Stomach (tissue), 9 donors: ENCODE results near the gene RECK. TPM values are rescaled to one million over a fixed set of nuclear protein-coding genes. Genes with fewer than 3 reads are reported as not detected.

Source experiments
- DNase-seq, 2 donors: peaks; one replicate each; pipeline versions ENCODE4 v3.0.0 to v3.0.0-alpha.2; 2013 to 2019
- H3K27ac ChIP-seq, 5 donors: fragments of 200-600 bp in 4 of 5; sonication (generic) in 4 of 5; one replicate each; pipeline ENCODE4 v1.5.1; 2013 to 2019; ENCODE audit warnings: mild to moderate bottlenecking in 1 of 5, moderate library complexity in 1 of 5
- H3K27me3 ChIP-seq, 3 donors: fragments of 200-600 bp; sonication (generic); one replicate each; pipeline ENCODE4 v1.5.1; 2017 to 2019; ENCODE audit warnings: mixed run types in 1 of 3
- H3K36me3 ChIP-seq, 4 donors: fragments of 200-600 bp; sonication (generic); 1 replicate in 3 of 4; 2 replicates in 1 of 4; pipeline ENCODE4 v1.5.1; 2016 to 2019
- H3K4me1 ChIP-seq, 4 donors: fragments of 200-600 bp; sonication (generic); one replicate each; pipeline ENCODE4 v1.5.1; 2016 to 2019
- H3K4me3 ChIP-seq, 4 donors: fragments of 200-600 bp; sonication (generic) in 3 of 4; one replicate each; pipeline ENCODE4 v1.5.1; 2016 to 2019; ENCODE audit warnings: mild to moderate bottlenecking in 1 of 4
- H3K9me3 ChIP-seq, 4 donors: fragments of 200-600 bp; sonication (generic); one replicate each; pipeline ENCODE4 v1.5.1; 2016 to 2019
- EP300 ChIP-seq: sonication (generic); formaldehyde crosslinking; IDR thresholded peaks from one replicate; pipeline ENCODE4 v1.6.1; 2017; ENCODE audit warnings: antibody characterized with exemption
- POLR2A ChIP-seq, 4 donors: fragments of 450-650 bp; IDR thresholded peaks; one replicate each; pipeline ENCODE4 v1.6.1; 2016; ENCODE audit warnings: antibody characterized with exemption in 4 of 4, control low read depth in 2 of 4, mild to moderate bottlenecking in 1 of 4, moderate library complexity in 1 of 4
- POLR2AphosphoS5 ChIP-seq, 3 donors: sonication (generic); formaldehyde crosslinking; IDR thresholded peaks; one replicate each; pipeline ENCODE4 v1.6.1; 2016; ENCODE audit warnings: antibody characterized with exemption in 3 of 3
- WGBS, 5 donors: extraction: QIAGEN DNeasy Blood & Tissue Kit in 3 of 5; methylation state at CpG; one replicate each; pipeline versions ENCODE4 v1.1.5 to v1.1.7; 2013 to 2018; 5-methylcytosine and 5-hydroxymethylcytosine counted together
- intact Hi-C: fragments of 100-400 bp; cut with DNase I; formaldehyde crosslinking; loops from one replicate; pipeline ENCODE4 v1.15.1; 2023; ENCODE audit warnings: low total_unique reads
- polyA plus RNA-seq, 3 donors: library from polyadenylated mRNA; stranded (reverse); fragments of 200-250 nt; gene quantifications; one replicate each; pipeline ENCODE4 v1.2.3, GENCODE V29; 2013
- total RNA-seq, 5 donors: library from RNA; depleted of rRNA; stranded (reverse); fragments of >200 nt; gene quantifications; one replicate each; pipeline versions ENCODE4 v1.1.0 to v1.2.3, GENCODE V29; 2014 to 2016
- TF ChIP-seq, protein P1 (sequence below), 7 experiments: fragments of 450-650 bp in 4 of 7; fragments of 200-600 bp in 3 of 7; sonication (generic) in 3 of 7; IDR thresholded peaks; one replicate each; pipeline ENCODE4 v1.5.1; 2016 to 2019; ENCODE audit warnings: antibody characterized with exemption in 7 of 7, control low read depth in 2 of 7, mild to moderate bottlenecking in 1 of 7
- donor health status: healthy with polysubstance abuse.
- donor health status: Bipolar disorder and iron deficiency.
- donor health status: healthy.

Gene RECK
- total and polyA plus RNA-seq, 8 donors, result 2.3 to 19.3 (median 4.8) TPM

DNA sequence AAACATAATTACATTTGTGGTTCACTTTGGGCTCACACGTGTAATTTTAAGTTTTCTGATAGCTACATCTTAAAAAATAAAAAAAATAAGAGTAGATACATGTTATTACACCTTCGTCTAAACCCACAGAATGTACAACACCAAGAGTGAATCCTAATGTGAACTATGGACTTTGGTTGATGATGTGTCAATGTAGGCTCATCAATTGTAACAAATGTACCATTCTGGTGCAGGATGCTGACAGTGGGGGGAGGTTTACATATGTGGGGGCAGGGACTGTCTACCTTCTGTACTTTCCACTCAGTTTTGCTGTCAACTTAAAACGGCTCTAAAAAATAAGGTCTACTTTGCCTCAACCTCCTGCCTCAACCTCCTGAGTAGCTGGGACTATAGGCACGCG is 2.5 kb upstream of the RECK start:
- 71 to 91% (median 88%) methylated on average over 5 of the region's 5 CpGs for WGBS, 5 donors
- H3K27me3 ChIP-seq, result peaks cover 0 to 17% (median 9%) of the 10 kb centered on the region in 3 donors
- peaks cover 0 to 45% (median 29%) of the 10 kb centered on the region in 4 donors for H3K4me1 ChIP-seq
- no peak overlapping the region for H3K4me3 ChIP-seq
- DNase-seq, result no peak
- H3K27ac ChIP-seq, result no peak overlapping the region
- TF ChIP-seq, protein P1, sequence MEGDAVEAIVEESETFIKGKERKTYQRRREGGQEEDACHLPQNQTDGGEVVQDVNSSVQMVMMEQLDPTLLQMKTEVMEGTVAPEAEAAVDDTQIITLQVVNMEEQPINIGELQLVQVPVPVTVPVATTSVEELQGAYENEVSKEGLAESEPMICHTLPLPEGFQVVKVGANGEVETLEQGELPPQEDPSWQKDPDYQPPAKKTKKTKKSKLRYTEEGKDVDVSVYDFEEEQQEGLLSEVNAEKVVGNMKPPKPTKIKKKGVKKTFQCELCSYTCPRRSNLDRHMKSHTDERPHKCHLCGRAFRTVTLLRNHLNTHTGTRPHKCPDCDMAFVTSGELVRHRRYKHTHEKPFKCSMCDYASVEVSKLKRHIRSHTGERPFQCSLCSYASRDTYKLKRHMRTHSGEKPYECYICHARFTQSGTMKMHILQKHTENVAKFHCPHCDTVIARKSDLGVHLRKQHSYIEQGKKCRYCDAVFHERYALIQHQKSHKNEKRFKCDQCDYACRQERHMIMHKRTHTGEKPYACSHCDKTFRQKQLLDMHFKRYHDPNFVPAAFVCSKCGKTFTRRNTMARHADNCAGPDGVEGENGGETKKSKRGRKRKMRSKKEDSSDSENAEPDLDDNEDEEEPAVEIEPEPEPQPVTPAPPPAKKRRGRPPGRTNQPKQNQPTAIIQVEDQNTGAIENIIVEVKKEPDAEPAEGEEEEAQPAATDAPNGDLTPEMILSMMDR (IDR thresholded peaks at IDR 0.05), result no peak
- TF ChIP-seq POLR2AphosphoS5 (IDR thresholded peaks at IDR 0.05), result no peak
- no peak for TF ChIP-seq EP300
- TF ChIP-seq POLR2A (IDR thresholded peaks at IDR 0.05), result no peak
- intact Hi-C loops, result no loop called here
- no peaks in the 10 kb centered on the region for H3K9me3 ChIP-seq
- no peaks in the 10 kb centered on the region for H3K36me3 ChIP-seq

DNA sequence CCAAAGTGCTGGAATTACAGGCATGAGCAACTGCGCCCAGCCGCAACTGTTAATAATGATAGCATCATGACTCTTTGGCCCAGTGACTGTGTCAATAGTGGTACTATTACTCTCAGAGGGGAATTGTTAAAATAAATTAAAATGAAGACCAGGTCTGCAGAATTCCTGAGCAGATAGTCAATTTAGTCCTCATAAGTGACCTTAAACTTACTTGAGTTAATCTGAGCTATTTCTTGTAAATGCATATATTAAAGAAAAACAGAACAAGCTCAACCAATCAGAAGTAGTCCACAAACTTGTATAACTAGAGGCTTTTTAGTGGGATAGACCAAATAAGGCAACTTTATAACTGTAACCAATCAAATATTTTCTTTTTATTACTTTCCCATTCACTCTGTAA is 1.7 kb upstream of the RECK start:
- WGBS, 5 donors, result 86 to 100% (median 95%) methylated on average over 2 of the region's 2 CpGs
- intact Hi-C loops, result no loop called here

DNA sequence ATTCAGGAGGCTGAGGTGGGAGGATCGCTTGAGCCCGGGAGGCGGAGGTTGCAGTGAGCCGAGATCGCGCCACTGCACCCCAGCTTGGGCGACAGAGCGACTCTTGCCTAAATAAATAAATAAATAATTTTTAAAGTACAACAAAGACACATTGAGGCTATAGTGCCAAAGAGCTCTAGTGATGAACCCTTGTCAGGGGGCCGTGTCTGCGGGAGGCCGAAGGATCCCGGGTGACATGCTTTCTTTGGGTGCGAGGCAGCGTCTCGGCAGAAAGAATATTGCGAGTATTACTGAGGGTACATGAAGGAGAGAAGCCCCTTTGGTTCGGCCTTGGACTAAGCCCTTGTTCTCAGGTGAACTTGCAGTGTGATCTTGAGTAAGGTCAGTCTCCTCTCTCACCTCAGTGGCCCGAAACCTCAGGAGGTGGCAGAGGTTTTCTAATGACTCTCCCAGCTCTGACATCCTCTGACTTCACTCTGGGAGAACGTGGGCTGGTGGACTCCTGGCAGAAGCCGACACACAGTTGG is 397 bp upstream of the RECK start:
- 56 to 71% (median 59%) methylated on average over 17 to 20 of the region's 20 CpGs for WGBS, 5 donors
- H3K4me3 ChIP-seq, result peak overlapping the region; percentile 85 to 90 (median 87)

More for the DNA sequence above, 1.7 kb upstream of the RECK start:
- no peak for TF ChIP-seq EP300
- TF ChIP-seq POLR2AphosphoS5 (IDR thresholded peaks at IDR 0.05), result no peak
- TF ChIP-seq, protein P1 (IDR thresholded peaks at IDR 0.05), result no peak
- TF ChIP-seq POLR2A (IDR thresholded peaks at IDR 0.05), result no peak
- Histone ChIP-seq H3K9me3 (no peaks in the 10 kb centered on the region), H3K36me3 (no peaks in the 10 kb centered on the region), H3K27me3 (peaks cover 0 to 17% (median 9%) of the 10 kb centered on the region in 3 donors), H3K4me3 (no peak overlapping the region), H3K27ac (no peak overlapping the region), H3K4me1 (peaks cover 0 to 45% (median 29%) of the 10 kb centered on the region in 4 donors)
- no peak for DNase-seq

GRCh38 chr9:36037549-36038122 is 923 bp downstream of the RECK start:
- Histone ChIP-seq H3K27me3 (peaks cover 0 to 17% (median 9%) of the 10 kb centered on the region in 3 donors), H3K4me1 (peaks cover 0 to 60% (median 36%) of the 10 kb centered on the region in 4 donors), H3K9me3 (no peaks in the 10 kb centered on the region), H3K36me3 (no peaks in the 10 kb centered on the region), H3K27ac (peak overlapping the region; percentile 79 to 90 (median 83)), H3K4me3 (peak overlapping the region; percentile 85 to 90 (median 87))
- no peak for DNase-seq
- intact Hi-C loops, result no loop called here
- 18 to 30% (median 24%) methylated on average over 18 of the region's 18 CpGs for WGBS, 5 donors
- TF ChIP-seq EP300 (no peak), POLR2A (IDR thresholded peaks at IDR 0.05) (no peak), POLR2AphosphoS5 (IDR thresholded peaks at IDR 0.05) (no peak)
- TF ChIP-seq, protein P1 (IDR thresholded peaks at IDR 0.05), result no peak

More for the DNA sequence above, 397 bp upstream of the RECK start:
- peaks cover 0 to 17% (median 9%) of the 10 kb centered on the region in 3 donors for H3K27me3 ChIP-seq
- TF ChIP-seq, protein P1 (IDR thresholded peaks at IDR 0.05), result no peak
- TF ChIP-seq POLR2AphosphoS5 (IDR thresholded peaks at IDR 0.05), result no peak
- no peak for TF ChIP-seq POLR2A (IDR thresholded peaks at IDR 0.05)
- no peak for TF ChIP-seq EP300
- H3K4me1 ChIP-seq, result peaks cover 0 to 51% (median 32%) of the 10 kb centered on the region in 4 donors
- no peaks in the 10 kb centered on the region for H3K36me3 ChIP-seq
- DNase-seq, result no peak
- intact Hi-C loops, result no loop called here
- no peaks in the 10 kb centered on the region for H3K9me3 ChIP-seq
- H3K27ac ChIP-seq, result peak overlapping the region; percentile 79 to 90 (median 83)
